Naive thymus-derived CD4-positive, alpha-beta T cell (primary cell): Measurements from ENCODE around the gene RASAL3. TPM values are rescaled to one million over a fixed set of nuclear protein-coding genes. Genes with fewer than 3 reads are reported as not detected.

Experiments used
- microRNA-seq: library from miRNA; unstranded; fragments of <30 nt; microRNA quantifications from one replicate; pipeline ENCODE4 v1.2.0, GENCODE V29; 2022; ENCODE audit warnings: borderline microRNAs expressed
- polyA plus RNA-seq, 2 donors: library from polyadenylated mRNA; unstranded; fragments of 300-500 nt; fragmentation: Illumina TruSeq; gene quantifications; one replicate each; pipeline ENCODE4 v1.2.3, GENCODE V29; 2021
- total RNA-seq, 6 experiments: library from RNA in 5 of 6; stranded (reverse) in 5 of 6; gene quantifications; 1 replicate in 5 of 6; 2 replicates in 1 of 6; pipeline ENCODE4 v1.2.3 and lab custom pipeline; 2021 to 2026

The RASAL3 gene
- total and polyA plus RNA-seq, 7 experiments from 2014 or later, result 38.5 to 214 (median 148) TPM

Small RNA genes within 50 kb of the gene (microRNA-seq; reads per million reads assigned to microRNA genes)
- not detected for gene MIR1470

Other genes with a start within 250 kb of the RASAL3 start
- gene EPHX3, start 232.1 kb downstream of the RASAL3 start, total RNA-seq, result under 1 TPM in 2 of 5 experiments, not detected in 3; 0.32 to 0.42 TPM
- not detected for gene EPHX3, start 232.1 kb downstream of the RASAL3 start, polyA plus RNA-seq
- 100 to 1,000 TPM; 104 to 168 (median 128) TPM for gene BRD4, start 132.0 kb downstream of the RASAL3 start, total RNA-seq
- gene BRD4, start 132.0 kb downstream of the RASAL3 start, polyA plus RNA-seq, result 10 to 100 TPM; 10.5 to 19.8 TPM
- gene AKAP8, start 84.8 kb downstream of the RASAL3 start, total RNA-seq, result 10 to 100 TPM; 60.0 to 81.2 (median 80.2) TPM
- 10 to 100 TPM; 11.9 to 21.1 TPM for gene AKAP8, start 84.8 kb downstream of the RASAL3 start, polyA plus RNA-seq
- gene AKAP8L, start 45.6 kb downstream of the RASAL3 start, total RNA-seq, result 100 to 1,000 TPM in 4 of 5 experiments, 10 to 100 TPM in 1; 81.2 to 208 (median 146) TPM
- 10 to 100 TPM; 39.9 to 92.9 TPM for gene AKAP8L, start 45.6 kb downstream of the RASAL3 start, polyA plus RNA-seq
- 10 to 100 TPM; 20.1 to 34.9 (median 24.8) TPM for gene WIZ, start 14.6 kb downstream of the RASAL3 start, total RNA-seq
- 1 to 10 TPM in 1 of 2 donors, under 1 TPM in 1; 0.91 to 1.6 TPM for gene WIZ, start 14.6 kb downstream of the RASAL3 start, polyA plus RNA-seq
- under 1 TPM in 3 of 5 experiments, not detected in 2; 0.21 to 0.65 (median 0.49) TPM for gene PGLYRP2, start 15.0 kb upstream of the RASAL3 start, total RNA-seq
- under 1 TPM; 0.25 to 0.53 TPM for gene PGLYRP2, start 15.0 kb upstream of the RASAL3 start, polyA plus RNA-seq
- 1 to 10 TPM in 1 of 5 experiments, under 1 TPM in 3, not detected in 1; 0.24 to 3.6 (median 0.28) TPM for gene CYP4F22, start 44.0 kb upstream of the RASAL3 start, total RNA-seq
- under 1 TPM in 1 of 2 donors, not detected in 1; 0.15 TPM for gene CYP4F22, start 44.0 kb upstream of the RASAL3 start, polyA plus RNA-seq
- not detected for gene CYP4F8, start 150.7 kb upstream of the RASAL3 start, total RNA-seq
- gene CYP4F8, start 150.7 kb upstream of the RASAL3 start, polyA plus RNA-seq, result not detected
- under 1 TPM in 2 of 5 experiments, not detected in 3; 0.34 to 0.81 TPM for gene CYP4F3, start 176.4 kb upstream of the RASAL3 start, total RNA-seq
- gene CYP4F3, start 176.4 kb upstream of the RASAL3 start, polyA plus RNA-seq, result not detected
- gene CYP4F12, start 208.5 kb upstream of the RASAL3 start, total RNA-seq, result 1 to 10 TPM in 2 of 5 experiments, under 1 TPM in 2, not detected in 1; 0.50 to 1.6 (median 0.96) TPM
- gene CYP4F12, start 208.5 kb upstream of the RASAL3 start, polyA plus RNA-seq, result not detected